Tibial nerve (tissue), 4 donors: ENCODE results near the gene LTV1. TPM values are rescaled to one million over a fixed set of nuclear protein-coding genes. Genes with fewer than 3 reads are reported as not detected.
A peak's percentile ranks its signal among the peaks of the same experiment; 100 is the strongest.

ENCODE experiments used
- DNase-seq, 2 donors: peaks; one replicate each; pipeline ENCODE4 v3.0.0-alpha.2; 2019; ENCODE audit warnings: low spot score in 2 of 2
- H3K27ac ChIP-seq, 4 donors: fragments of 200-600 bp; sonication (generic) in 3 of 4; one replicate each; pipeline ENCODE4 v1.5.1; 2017 to 2019; ENCODE audit warnings: mild to moderate bottlenecking in 1 of 4
- H3K27me3 ChIP-seq, 2 donors: fragments of 200-600 bp; sonication (generic) in 1 of 2; one replicate each; pipeline versions ENCODE4 v1.5.1 to v1.6.0; 2017 to 2019
- H3K36me3 ChIP-seq, 3 donors: fragments of 200-600 bp; sonication (generic); one replicate each; pipeline ENCODE4 v1.5.1; 2018 to 2019
- H3K4me1 ChIP-seq, 4 donors: fragments of 200-600 bp; sonication (generic) in 3 of 4; one replicate each; pipeline ENCODE4 v1.5.1; 2017 to 2019
- H3K4me3 ChIP-seq, 4 donors: fragments of 200-600 bp; sonication (generic) in 3 of 4; one replicate each; pipeline ENCODE4 v1.5.1; 2017 to 2019; ENCODE audit warnings: mild to moderate bottlenecking in 1 of 4, moderate library complexity in 1 of 4
- H3K9me3 ChIP-seq, 4 donors: fragments of 200-600 bp; sonication (generic) in 3 of 4; one replicate each; pipeline ENCODE4 v1.5.1; 2017 to 2019
- CTCF ChIP-seq, 5 experiments: fragments of 200-600 bp in 3 of 5; fragments of 450-650 bp in 2 of 5; sonication (generic) in 3 of 5; IDR thresholded peaks; one replicate each; pipeline ENCODE4 v1.5.1; 2016 to 2019; ENCODE audit warnings: antibody characterized with exemption in 5 of 5, mild to moderate bottlenecking in 3 of 5, moderate library complexity in 2 of 5
- EP300 ChIP-seq, 2 donors: sonication (generic); formaldehyde crosslinking; IDR thresholded peaks; one replicate each; pipeline ENCODE4 v1.6.1; 2017; ENCODE audit warnings: antibody characterized with exemption in 2 of 2, mild to moderate bottlenecking in 1 of 2
- POLR2A ChIP-seq, 2 donors: fragments of 450-650 bp; IDR thresholded peaks; one replicate each; pipeline ENCODE4 v1.6.1; 2017; ENCODE audit warnings: antibody characterized with exemption in 2 of 2, mild to moderate bottlenecking in 2 of 2, moderate library complexity in 2 of 2
- WGBS, 2 donors: methylation state at CpG; one replicate each; pipeline ENCODE4 v1.1.5; 2018; 5-methylcytosine and 5-hydroxymethylcytosine counted together
- small RNA-seq: library from RNA; depleted of rRNA; stranded (forward); fragments of <200 nt; gene quantifications from one replicate; pipeline ENCODE3, GENCODE V24; 2016
- total RNA-seq, 4 donors: library from RNA; depleted of rRNA; stranded (reverse); fragments of >200 nt; gene quantifications; one replicate each; pipeline ENCODE4 v1.1.0, GENCODE V29; 2016

Gene LTV1
- total RNA-seq, 4 donors from 2014 or later, result 16.4 to 33.0 (median 22.8) TPM

- TF ChIP-seq EP300 (IDR thresholded peaks at IDR 0.05) (no peak), CTCF (IDR thresholded peaks at IDR 0.05) (no peak), POLR2A (IDR thresholded peaks at IDR 0.05) (no peak)
- no peak overlapping the region for H3K4me3 ChIP-seq
- H3K9me3 ChIP-seq, result no peaks in the 10 kb centered on the region
- no peak for DNase-seq
- peaks cover 0 to 20% (median 6%) of the 10 kb centered on the region in 4 donors for H3K4me1 ChIP-seq
- H3K27ac ChIP-seq, result peak overlapping the region in 3 of 4 donors; percentile 37 to 72 (median 65)
- 64 to 68% methylated on average over 2 of the region's 2 CpGs for WGBS, 2 donors
- no peaks in the 10 kb centered on the region for H3K27me3 ChIP-seq
- no peaks in the 10 kb centered on the region for H3K36me3 ChIP-seq
Observed at GRCh38 chr6:143902827-143903226, 59.7 kb downstream of the LTV1 start.

GRCh38 chr6:143911028-143911427 lies 67.9 kb downstream of the LTV1 start:
- Histone ChIP-seq H3K27ac (no peak overlapping the region), H3K4me3 (no peak overlapping the region), H3K4me1 (no peaks in the 10 kb centered on the region), H3K9me3 (peaks cover 0 to 24% (median 0%) of the 10 kb centered on the region in 4 donors), H3K36me3 (no peaks in the 10 kb centered on the region), H3K27me3 (no peaks in the 10 kb centered on the region)
- 88 to 100% methylated on average over 1 of the region's 1 CpG for WGBS, 2 donors
- TF ChIP-seq POLR2A (IDR thresholded peaks at IDR 0.05) (no peak), EP300 (IDR thresholded peaks at IDR 0.05) (no peak), CTCF (IDR thresholded peaks at IDR 0.05) (no peak)
- DNase-seq, result no peak

- DNase-seq, result no peak
- TF ChIP-seq EP300 (IDR thresholded peaks at IDR 0.05) (no peak), POLR2A (IDR thresholded peaks at IDR 0.05) (no peak), CTCF (IDR thresholded peaks at IDR 0.05) (no peak)
- H3K4me1 ChIP-seq, result no peaks in the 10 kb centered on the region
- peaks cover 0 to 29% (median 0%) of the 10 kb centered on the region in 4 donors for H3K9me3 ChIP-seq
- H3K27me3 ChIP-seq, result no peaks in the 10 kb centered on the region
- 91 to 100% methylated on average over 1 of the region's 1 CpG for WGBS, 2 donors
- no peak overlapping the region for H3K27ac ChIP-seq
- H3K36me3 ChIP-seq, result no peaks in the 10 kb centered on the region
- no peak overlapping the region for H3K4me3 ChIP-seq
Observed at GRCh38 chr6:143912671-143913070, 69.5 kb downstream of the LTV1 start.

Small RNA genes lying within 50 kb of the gene (small RNA-seq; reads per million reads assigned to genes)
- not detected for gene ZC2HC1B

Other genes with a start within 250 kb of the LTV1 start
- gene PHACTR2, start 165.4 kb upstream of the LTV1 start, total RNA-seq, result 100 to 1,000 TPM in 2 of 4 donors, 10 to 100 TPM in 2; 76.2 to 110 (median 98.2) TPM
- 1 to 10 TPM in 1 of 4 donors, not detected in 3; 1.2 TPM for gene ZC2HC1B, start 21.1 kb downstream of the LTV1 start, total RNA-seq
- gene PLAGL1, start 164.9 kb downstream of the LTV1 start, total RNA-seq, result 10 to 100 TPM; 23.2 to 30.0 (median 29.6) TPM